Type B pancreatic cell (in vitro differentiated cells): ENCODE measurements around the gene KCTD16. TPM values are rescaled to one million over a fixed set of nuclear protein-coding genes. Genes with fewer than 3 reads are reported as not detected.

Experiments
- DNase-seq: peaks from one replicate; pipeline ENCODE4 v3.0.0; 2021; ENCODE audit warnings: mixed read lengths; ENCODE audit not compliant: unreplicated experiment; ENCODE audit errors: extremely low spot score
- H3K27ac Mint-ChIP-seq: 2 replicates; pipeline ENCODE4 v1.8.0; 2021; ENCODE audit warnings: mild to moderate bottlenecking, mixed read lengths
- H3K27me3 Mint-ChIP-seq: 2 replicates; pipeline ENCODE4 v1.8.0; 2021; ENCODE audit warnings: mixed read lengths
- H3K36me3 Mint-ChIP-seq: 2 replicates; pipeline ENCODE4 v1.8.0; 2021; ENCODE audit warnings: mixed read lengths
- H3K4me1 Mint-ChIP-seq: one replicate; pipeline ENCODE4 v1.8.0; 2021; ENCODE audit warnings: mixed read lengths; ENCODE audit not compliant: unreplicated experiment
- H3K4me3 Mint-ChIP-seq: 2 replicates; pipeline ENCODE4 v1.8.0; 2021; ENCODE audit warnings: mild to moderate bottlenecking, mixed read lengths
- H3K9me3 Mint-ChIP-seq: 2 replicates; pipeline ENCODE4 v1.8.0; 2021; ENCODE audit warnings: mixed read lengths
- CTCF ChIP-seq: fragments of 200-600 bp; sonication (generic); conservative IDR thresholded peaks from 2 replicates; pipeline ENCODE4 v1.5.0; 2021; ENCODE audit warnings: antibody characterized with exemption, mild to moderate bottlenecking
- total RNA-seq: library from RNA; stranded (reverse); gene quantifications from 2 replicates; pipeline ENCODE4 v1.2.1, GENCODE V29; 2021; ENCODE audit warnings: low replicate concordance

The KCTD16 gene
- total RNA-seq, 1 donor from 2014 or later: 3.0 TPM

- Mint-ChIP-seq H3K9me3 (no peaks in the 10 kb centered on the region), H3K4me3 (no peak overlapping the region), H3K27ac (no peak overlapping the region), H3K4me1 (peaks cover 18% of the 10 kb centered on the region), H3K27me3 (no peaks in the 10 kb centered on the region), H3K36me3 (no peaks in the 10 kb centered on the region)
- no peak for TF ChIP-seq CTCF
- no peak for DNase-seq
These were observed 293.6 kb downstream of the KCTD16 start for GRCh38 chr5:144464306-144464705.

- Mint-ChIP-seq H3K9me3 (no peaks in the 10 kb centered on the region), H3K36me3 (no peaks in the 10 kb centered on the region), H3K4me3 (no peak overlapping the region), H3K27ac (no peak overlapping the region), H3K27me3 (no peaks in the 10 kb centered on the region), H3K4me1 (peaks cover 18% of the 10 kb centered on the region)
- DNase-seq: no peak
- TF ChIP-seq CTCF: no peak
These were observed 294.8 kb downstream of the KCTD16 start for GRCh38 chr5:144465441-144465840.

GRCh38 chr5:144467792-144468191 lies 297.1 kb downstream of the KCTD16 start:
- Mint-ChIP-seq H3K27me3 (no peaks in the 10 kb centered on the region), H3K9me3 (no peaks in the 10 kb centered on the region), H3K36me3 (no peaks in the 10 kb centered on the region), H3K27ac (no peak overlapping the region), H3K4me1 (peaks cover 18% of the 10 kb centered on the region), H3K4me3 (no peak overlapping the region)
- TF ChIP-seq CTCF: peak; percentile 70
- DNase-seq: no peak

- Mint-ChIP-seq H3K4me1 (peaks cover 18% of the 10 kb centered on the region), H3K36me3 (no peaks in the 10 kb centered on the region), H3K4me3 (no peak overlapping the region), H3K27ac (no peak overlapping the region), H3K9me3 (no peaks in the 10 kb centered on the region), H3K27me3 (no peaks in the 10 kb centered on the region)
- no peak for DNase-seq
- TF ChIP-seq CTCF: no peak
These were observed 297.9 kb downstream of the KCTD16 start for GRCh38 chr5:144468571-144468970.

GRCh38 chr5:144469106-144469505 lies 298.4 kb downstream of the KCTD16 start:
- H3K36me3 Mint-ChIP-seq: no peaks in the 10 kb centered on the region
- peaks cover 18% of the 10 kb centered on the region for H3K4me1 Mint-ChIP-seq
- no peaks in the 10 kb centered on the region for H3K27me3 Mint-ChIP-seq
- DNase-seq: no peak
- H3K4me3 Mint-ChIP-seq: no peak overlapping the region
- no peak for TF ChIP-seq CTCF
- H3K27ac Mint-ChIP-seq: no peak overlapping the region
- no peaks in the 10 kb centered on the region for H3K9me3 Mint-ChIP-seq

- no peak for TF ChIP-seq CTCF
- peaks cover 15% of the 10 kb centered on the region for H3K4me1 Mint-ChIP-seq
- DNase-seq: no peak
- no peak overlapping the region for H3K4me3 Mint-ChIP-seq
- H3K36me3 Mint-ChIP-seq: no peaks in the 10 kb centered on the region
- H3K9me3 Mint-ChIP-seq: no peaks in the 10 kb centered on the region
- H3K27ac Mint-ChIP-seq: no peak overlapping the region
- no peaks in the 10 kb centered on the region for H3K27me3 Mint-ChIP-seq
These were observed 301.5 kb downstream of the KCTD16 start for GRCh38 chr5:144472221-144472620.
